Measurements from ENCODE around the gene GPX4. TPM values are rescaled to one million over a fixed set of nuclear protein-coding genes. Genes with fewer than 3 reads are reported as not detected.

Gene GPX4
- total and polyA plus RNA-seq, 2 donors (not counting 3 experiments of a cell fraction or from before 2014, with no cell fraction given), result 469 to 1,136 TPM

DNA sequence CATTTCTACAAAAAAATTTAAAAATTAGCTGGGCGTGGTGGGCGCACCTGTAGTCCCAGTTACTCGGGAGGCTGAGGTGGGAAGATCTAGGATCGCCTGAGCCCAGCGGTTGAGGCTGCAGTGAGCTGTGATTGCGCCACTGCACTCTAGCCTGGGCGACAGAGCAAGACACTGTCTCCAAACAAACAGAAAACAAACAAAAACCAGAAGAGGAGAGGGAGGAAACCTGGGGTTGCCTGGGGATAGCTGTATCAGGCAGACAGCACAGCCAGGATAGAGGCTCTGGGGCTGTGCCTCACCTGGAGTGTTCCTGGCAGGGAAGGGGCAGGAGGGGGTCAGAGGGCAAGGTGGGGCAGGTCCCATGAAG lies 6.0 kb upstream of the GPX4 start:
- POLR2A ChIA-PET, result no interaction called here
- H3K9me3 ChIP-seq (replicated peaks; ENCODE audit: control insufficient read depth, insufficient read depth, low read length), result peaks cover 2% of the 10 kb centered on the region
- dilution Hi-C loops (cut with MboI; ENCODE audit: extremely low pct_ligation_motif_present, low sequenced_read_pairs), result no loop called here

More for the DNA sequence above, 6.0 kb upstream of the GPX4 start:
- H3K9me1 ChIP-seq (replicated peaks; ENCODE audit: control insufficient read depth, extremely low read depth, insufficient read depth, low read length), result no peaks in the 10 kb centered on the region
- no peak overlapping the region for H3K4me3 ChIP-seq (replicated peaks in 1 of 3; ENCODE audit: insufficient read depth in 1 of 3, low read depth in 1 of 3, low read length in 3 of 3)
- BruUV-seq (replicated peaks), result no TSS peak
- no peak overlapping the region for H3K27ac ChIP-seq (ENCODE audit: insufficient read depth, low read depth, low read length)
- no peaks in the 10 kb centered on the region for H3K36me3 ChIP-seq (ENCODE audit: control insufficient read depth in 2 of 2, extremely low read depth in 1 of 2, insufficient read depth in 2 of 2, low read length in 2 of 2)
- intact Hi-C loops (cut with micrococcal nuclease), result no loop called here
- CTCF ChIA-PET, result no interaction called here
- no peak overlapping the region for H3K4me2 ChIP-seq (ENCODE audit: insufficient read depth, low read length)
- no peaks in the 10 kb centered on the region for H3K27me3 ChIP-seq (ENCODE audit: control insufficient read depth in 2 of 2, insufficient read depth in 2 of 2, low read length in 2 of 2)
- H3K79me2 ChIP-seq (ENCODE audit: control insufficient read depth, insufficient read depth, low read length), result peaks cover 20% of the 10 kb centered on the region
- no peak overlapping the region for H3K9ac ChIP-seq (replicated peaks; ENCODE audit: extremely low read depth, insufficient read depth, low read length)
- H4K20me1 ChIP-seq (replicated peaks; ENCODE audit: control insufficient read depth, extremely low read depth, insufficient read depth, low read length), result no peaks in the 10 kb centered on the region
- no peak overlapping the region for H2AFZ ChIP-seq (ENCODE audit: low read depth, low read length)
- FAIRE-seq (no peak), DNase-seq (ENCODE audit: low read depth, low spot score) (no peak)
- peaks cover 29% of the 10 kb centered on the region for H3K4me1 ChIP-seq (ENCODE audit: control insufficient read depth, extremely low read depth, insufficient read depth, low read length)
- no peak for TF ChIP-seq MAX (IDR thresholded peaks at IDR 0.05; ENCODE audit: insufficient read depth, insufficient read length)
- TF ChIP-seq POLR2AphosphoS5 (IDR thresholded peaks at IDR 0.05; ENCODE audit: insufficient read depth, low read depth, low read length), result no peak
- no peak for TF ChIP-seq CTCF (IDR thresholded peaks at IDR 0.05; ENCODE audit: extremely low read depth in 1 of 2, insufficient read depth in 1 of 2, low read depth in 1 of 2, low read length in 2 of 2)
- TF ChIP-seq POLR2A (IDR thresholded peaks at IDR 0.05; ENCODE audit: low read depth, low read length), result no peak
- no peak for TF ChIP-seq MYC (IDR thresholded peaks at IDR 0.05; ENCODE audit: low read depth, low read length)

Data from endothelial cell of umbilical vein (primary cell).